Measurements from ENCODE around the gene CSRP2.

The CSRP2 gene

GRCh38 chr12:76878899-76879709 lies at the start of gene CSRP2:
Gene CSRP2, minus strand, starts transcription at chr12:76879019. Its CDS starts 12,759 bp downstream, at chr12:76866260.
- DNase-seq = peak; percentile 94

- DNase-seq = peak; percentile 59
Measured at GRCh38 chr12:76927170-76927784, 48.5 kb upstream of the CSRP2 start.

GRCh38 chr12:76925135-76925534 lies 46.3 kb upstream of the CSRP2 start:
- peak; percentile 47 for DNase-seq

- DNase-seq = peak; percentile 39
Measured at GRCh38 chr12:76922866-76923265, 44.0 kb upstream of the CSRP2 start.

- no peak for DNase-seq
Measured at GRCh38 chr12:76921891-76922664, 43.3 kb upstream of the CSRP2 start.

- no peak for DNase-seq
Measured at GRCh38 chr12:76921100-76921471, 42.3 kb upstream of the CSRP2 start.

GRCh38 chr12:76920172-76921099 lies 41.6 kb upstream of the CSRP2 start:
- no peak for DNase-seq

GRCh38 chr12:76919383-76920171 lies 40.8 kb upstream of the CSRP2 start:
- no peak for DNase-seq

GRCh38 chr12:76916170-76916540 lies 37.3 kb upstream of the CSRP2 start:
- DNase-seq = no peak

GRCh38 chr12:76915361-76916169 lies 36.7 kb upstream of the CSRP2 start:
- no peak for DNase-seq

GRCh38 chr12:76914102-76914859 lies 35.5 kb upstream of the CSRP2 start:
- no peak for DNase-seq

- DNase-seq = no peak
Measured at GRCh38 chr12:76909290-76909689, 30.5 kb upstream of the CSRP2 start.

GRCh38 chr12:76908303-76909017 lies 29.6 kb upstream of the CSRP2 start:
- DNase-seq = no peak

- DNase-seq = no peak
Measured at GRCh38 chr12:76901628-76902380, 23.0 kb upstream of the CSRP2 start.

GRCh38 chr12:76899522-76899921 lies 20.7 kb upstream of the CSRP2 start:
- no peak for DNase-seq

- no peak for DNase-seq
Measured at GRCh38 chr12:76898442-76898841, 19.6 kb upstream of the CSRP2 start.

- DNase-seq = no peak
Measured at GRCh38 chr12:76896274-76896673, 17.5 kb upstream of the CSRP2 start.

GRCh38 chr12:76895796-76896195 lies 17.0 kb upstream of the CSRP2 start:
- DNase-seq = no peak

- DNase-seq = no peak
Measured at GRCh38 chr12:76891609-76892008, 12.8 kb upstream of the CSRP2 start.

All from fibroblast of upper back skin (primary cell).